OCI-LY1 (cell line): ENCODE results near the gene ZNF292.

ENCODE experiments used
- H2AFZ ChIP-seq: fragments of 200-600 bp; sonication (generic), shearing (Covaris generic); 2 replicates; pipeline ENCODE4 v1.6.0; 2014; ENCODE audit warnings: antibody characterized with exemption, mild to moderate bottlenecking, low read length
- H3F3A ChIP-seq: fragments of 200-600 bp; sonication (generic), shearing (Covaris generic); 2 replicates; pipeline ENCODE4 v1.6.0; 2014; ENCODE audit warnings: mild to moderate bottlenecking, antibody characterized with exemption, low read length, moderate library complexity; ENCODE audit not compliant: insufficient read depth
- H3K27ac ChIP-seq: fragments of 200-600 bp; sonication (generic); 2 replicates; pipeline ENCODE4 v1.5.1; 2014; ENCODE audit warnings: low read length, mixed run types, mild to moderate bottlenecking, low read depth; ENCODE audit not compliant: poor library complexity, severe bottlenecking
- H3K27me3 ChIP-seq: fragments of 200-600 bp; sonication (generic); 2 replicates; pipeline ENCODE4 v1.6.0; 2014; ENCODE audit warnings: antibody characterized with exemption, mild to moderate bottlenecking, low read length, moderate library complexity; ENCODE audit not compliant: insufficient read depth
- H3K36me3 ChIP-seq: fragments of 200-600 bp; sonication (generic); 2 replicates; pipeline ENCODE4 v1.6.1; 2014; ENCODE audit warnings: mild to moderate bottlenecking, antibody characterized with exemption, low read length, moderate library complexity, mixed read lengths; ENCODE audit not compliant: insufficient read depth
- H3K4me1 ChIP-seq: fragments of 200-600 bp; sonication (generic); 2 replicates; pipeline ENCODE4 v1.5.1; 2014; ENCODE audit warnings: mild to moderate bottlenecking, low read length, moderate library complexity; ENCODE audit not compliant: insufficient read depth, severe bottlenecking
- H3K4me2 ChIP-seq: fragments of 200-600 bp; sonication (generic), shearing (Covaris generic); 2 replicates; pipeline ENCODE4 v1.6.1; 2014; ENCODE audit warnings: low read length
- H3K4me3 ChIP-seq: fragments of 200-600 bp; sonication (generic); 2 replicates; pipeline ENCODE4 v1.5.1; 2014; ENCODE audit warnings: low read length, low read depth, mild to moderate bottlenecking, mixed read lengths; ENCODE audit not compliant: poor library complexity, severe bottlenecking
- H3K79me2 ChIP-seq: fragments of 200-600 bp; shearing (Covaris generic); 2 replicates; pipeline ENCODE4 v1.6.1; 2016; ENCODE audit warnings: mixed run types, low read length, mixed read lengths; ENCODE audit not compliant: insufficient read depth
- H3K9ac ChIP-seq: fragments of 200-600 bp; sonication (generic), shearing (Covaris generic); 2 replicates; pipeline ENCODE4 v1.6.1; 2014; ENCODE audit warnings: mild to moderate bottlenecking, low read length, mixed read lengths
- H3K9me2 ChIP-seq: fragments of 200-600 bp; sonication (generic), shearing (Covaris generic); 2 replicates; pipeline ENCODE4 v1.6.1; 2014; ENCODE audit warnings: low read depth, mild to moderate bottlenecking, low read length, mixed read lengths
- H3K9me3 ChIP-seq: fragments of 200-600 bp; shearing (Covaris generic); 2 replicates; pipeline ENCODE4 v1.6.1; 2014; ENCODE audit warnings: low read length, mixed read lengths
- H4K20me1 ChIP-seq: fragments of 200-600 bp; sonication (generic), shearing (Covaris generic); 2 replicates; pipeline ENCODE4 v1.6.0; 2016; ENCODE audit warnings: mild to moderate bottlenecking, low read length; ENCODE audit not compliant: insufficient read depth
- CTCF ChIP-seq: fragments of 200-600 bp; sonication (generic), shearing (Covaris generic); IDR thresholded peaks from 2 replicates; pipeline ENCODE4 v1.5.1; 2017; ENCODE audit warnings: mild to moderate bottlenecking, antibody characterized with exemption, low read length, moderate library complexity, mixed read lengths
- EZH2 ChIP-seq: fragments of 200-600 bp; sonication (generic), shearing (Covaris generic); IDR thresholded peaks from 2 replicates; pipeline ENCODE4 v1.8.0; 2017; ENCODE audit warnings: borderline replicate concordance, mixed run types, mild to moderate bottlenecking, antibody characterized with exemption, low read length, moderate library complexity, mixed read lengths

The ZNF292 gene

GRCh38 chr6:87222676-87223075 is 67.3 kb downstream of the ZNF292 start:
- H3K9me3 ChIP-seq: no peaks in the 10 kb centered on the region
- H3K4me1 ChIP-seq: no peaks in the 10 kb centered on the region
- TF ChIP-seq EZH2 (no peak), CTCF (no peak)
- H3K9ac ChIP-seq: no peak overlapping the region
- no peaks in the 10 kb centered on the region for H3K27me3 ChIP-seq
- H4K20me1 ChIP-seq: no peaks in the 10 kb centered on the region
- H3K4me3 ChIP-seq: no peak overlapping the region
- no peak overlapping the region for H3K27ac ChIP-seq
- no peaks in the 10 kb centered on the region for H3K79me2 ChIP-seq
- H3F3A ChIP-seq: 0 out of 2 replicates have a peak, but pooled peaks cover 3% of the 10 kb centered on the region
- H2AFZ ChIP-seq: no peak overlapping the region
- no peaks in the 10 kb centered on the region for H3K9me2 ChIP-seq
- H3K4me2 ChIP-seq: no peak overlapping the region
- peaks cover 80% of the 10 kb centered on the region for H3K36me3 ChIP-seq

GRCh38 chr6:87224971-87225370 is 69.6 kb downstream of the ZNF292 start:
- peaks cover 86% of the 10 kb centered on the region for H3K36me3 ChIP-seq
- TF ChIP-seq EZH2 (no peak), CTCF (no peak)
- H3K4me3 ChIP-seq: no peak overlapping the region
- no peak overlapping the region for H3K4me2 ChIP-seq
- H3K27ac ChIP-seq: no peak overlapping the region
- no peaks in the 10 kb centered on the region for H3K27me3 ChIP-seq
- H3K9ac ChIP-seq: no peak overlapping the region
- no peaks in the 10 kb centered on the region for H4K20me1 ChIP-seq
- no peaks in the 10 kb centered on the region for H3K9me2 ChIP-seq
- H3K9me3 ChIP-seq: no peaks in the 10 kb centered on the region
- no peak overlapping the region for H2AFZ ChIP-seq
- H3K79me2 ChIP-seq: no peaks in the 10 kb centered on the region
- H3K4me1 ChIP-seq: no peaks in the 10 kb centered on the region
- H3F3A ChIP-seq: no peaks in the 10 kb centered on the region

- Histone ChIP-seq H3K36me3 (peaks cover 83% of the 10 kb centered on the region), H3K4me2 (no peak overlapping the region), H3K4me3 (no peak overlapping the region), H3K27me3 (no peaks in the 10 kb centered on the region), H3K79me2 (no peaks in the 10 kb centered on the region), H4K20me1 (no peaks in the 10 kb centered on the region), H3K27ac (no peak overlapping the region), H3K4me1 (no peaks in the 10 kb centered on the region), H3K9me2 (no peaks in the 10 kb centered on the region), H3K9ac (no peak overlapping the region), H3F3A (no peaks in the 10 kb centered on the region), H3K9me3 (no peaks in the 10 kb centered on the region), H2AFZ (no peak overlapping the region)
- TF ChIP-seq CTCF (no peak), EZH2 (no peak)
These were observed 70.1 kb downstream of the ZNF292 start for GRCh38 chr6:87225511-87225910.
